ENCODE data around the gene SIGLEC14.

- no peak for TF ChIP-seq CTCF (IDR thresholded peaks at IDR 0.05)
- no peak for TF ChIP-seq POLR2A (IDR thresholded peaks at IDR 0.05)
- no peak for TF ChIP-seq EP300 (IDR thresholded peaks at IDR 0.05)
- no peak for TF ChIP-seq POLR2AphosphoS5 (IDR thresholded peaks at IDR 0.05)
Observed at GRCh38 chr19:51664997-51665396, 18.4 kb upstream of the SIGLEC14 start.

All from sigmoid colon (tissue), 4 donors.